Fibroblast of the aortic adventitia (primary cell): ENCODE results near the gene ARPIN. TPM values are rescaled to one million over a fixed set of nuclear protein-coding genes. Genes with fewer than 3 reads are reported as not detected.
"Not testable (repeated sequence)": the region's sequence is repeated elsewhere in the genome, so short reads cannot be mapped to it uniquely, and the experiment has no call there.

Source experiments
- DNase-seq: peaks from one replicate; pipeline ENCODE4 v3.0.0-alpha.2; 2010; ENCODE audit warnings: low read depth
- H3K4me3 ChIP-seq: 2 replicates; pipeline ENCODE4 v1.5.1; 2011; ENCODE audit warnings: low read depth, mild to moderate bottlenecking, control low read depth, low read length, moderate library complexity
- CTCF ChIP-seq: IDR thresholded peaks from 2 replicates; pipeline ENCODE4 v1.5.1; 2011; ENCODE audit warnings: mild to moderate bottlenecking, low read length, control low read depth, inconsistent platforms; ENCODE audit not compliant: insufficient read depth
- total RNA-seq: library from RNA; depleted of rRNA; stranded (reverse); fragments of >200 nt; gene quantifications from 2 replicates; pipeline ENCODE4 v1.2.3, GENCODE V29; 2012; ENCODE audit warnings: low replicate concordance

ARPIN gene
- total RNA-seq: 17.6 and 23.0 TPM in 2 replicates

- DNase-seq: peak; percentile 47
- no peak for TF ChIP-seq CTCF
Observed at GRCh38 chr15:89912674-89913396, at the start of gene ARPIN. Gene ARPIN (minus strand): TSS chr15:89912952. CDS start chr15:89912835, 117 bp downstream.

GRCh38 chr15:89958107-89958805 is 45.5 kb upstream of the ARPIN start:
- no peak for DNase-seq

More at GRCh38 chr15:89912674-89913396, at the start of gene ARPIN:
- H3K4me3 ChIP-seq: peak within 1 kb of the TSS; percentile 75

GRCh38 chr15:89955449-89955998 is 42.8 kb upstream of the ARPIN start:
- not testable (repeated sequence) for H3K4me3 ChIP-seq, DNase-seq

More at GRCh38 chr15:89958107-89958805, 45.5 kb upstream of the ARPIN start:
- TF ChIP-seq CTCF: no peak
- H3K4me3 ChIP-seq: no peak overlapping the region

GRCh38 chr15:89954541-89954940 is 41.8 kb upstream of the ARPIN start:
- H3K4me3 ChIP-seq: no peak overlapping the region
- no peak for TF ChIP-seq CTCF
- DNase-seq: no peak

GRCh38 chr15:89948796-89949195 is 36.0 kb upstream of the ARPIN start:
- no peak overlapping the region for H3K4me3 ChIP-seq
- TF ChIP-seq CTCF: no peak
- DNase-seq: no peak

DNA sequence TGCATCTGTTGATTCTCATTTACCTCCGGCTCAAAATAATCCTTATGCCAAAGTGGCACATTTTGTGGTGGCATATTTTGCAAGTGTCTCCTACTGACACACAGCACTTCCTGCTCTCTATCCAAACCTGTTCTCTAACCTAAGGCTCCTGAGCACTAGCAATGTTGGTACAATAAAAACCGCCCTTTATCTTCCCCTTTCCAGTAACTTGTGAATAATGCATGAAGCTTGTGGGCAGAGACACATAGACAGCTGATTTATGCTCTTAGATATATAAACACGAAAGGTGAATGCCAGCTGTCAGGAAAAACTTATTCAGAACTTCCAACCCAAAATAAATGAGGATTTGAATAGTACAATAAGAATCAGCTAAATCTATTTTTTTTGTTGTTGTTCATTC is 34.6 kb upstream of the ARPIN start:
- H3K4me3 ChIP-seq: no peak overlapping the region
- DNase-seq: no peak
- TF ChIP-seq CTCF: no peak

DNA sequence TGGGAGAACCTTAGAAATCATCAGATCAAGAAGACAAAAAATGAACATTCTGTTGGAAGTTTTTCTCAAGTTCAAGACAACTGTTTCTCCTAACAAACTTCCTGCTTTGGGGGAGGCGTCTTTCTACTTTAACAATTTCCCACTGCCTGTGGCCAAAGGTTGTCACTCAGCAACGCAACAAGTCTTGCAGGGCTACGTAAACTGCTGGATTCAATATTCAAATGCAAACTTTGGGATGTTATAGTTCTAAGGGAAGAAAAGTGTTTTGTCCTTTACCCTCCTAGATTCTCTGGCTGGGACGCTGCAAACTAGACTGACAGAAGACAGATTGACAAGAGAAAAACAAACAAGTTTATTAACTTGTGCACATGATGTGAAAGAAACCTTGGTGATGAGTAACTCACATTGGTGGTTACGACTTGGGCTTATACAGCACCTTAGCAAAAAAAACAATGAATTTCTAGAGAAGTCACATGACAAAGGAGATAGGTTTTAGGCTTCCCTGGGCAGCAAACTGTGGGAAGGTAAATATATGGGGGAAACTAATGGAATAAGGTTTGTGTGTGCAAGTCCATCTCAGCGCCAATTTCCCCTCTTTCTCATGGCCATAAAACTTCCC is 34.0 kb upstream of the ARPIN start:
- no peak for TF ChIP-seq CTCF
- no peak for DNase-seq
- no peak overlapping the region for H3K4me3 ChIP-seq

DNA sequence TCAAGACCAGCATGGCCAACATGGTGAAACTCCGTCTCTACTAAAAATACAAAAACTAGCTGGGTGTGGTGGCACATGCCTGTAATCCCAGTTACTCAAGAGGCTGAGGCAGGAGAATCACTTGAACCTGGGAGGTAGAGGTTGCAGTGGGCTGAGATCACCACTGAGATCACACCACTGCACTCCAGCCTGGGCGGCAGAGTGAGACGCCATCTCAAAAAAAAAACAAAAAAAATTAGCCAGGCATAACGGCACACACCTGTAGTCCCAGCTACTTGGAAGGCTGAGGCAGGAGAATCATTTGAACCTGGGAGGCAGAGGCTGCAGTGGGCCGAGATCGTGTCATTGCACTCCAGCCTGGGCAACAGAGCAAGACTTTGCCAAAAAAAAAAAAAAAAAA is 31.0 kb upstream of the ARPIN start:
- not testable (repeated sequence) for DNase-seq, H3K4me3 ChIP-seq
